GM23338 (cell line): ENCODE data around the gene MRPL1. TPM values are rescaled to one million over a fixed set of nuclear protein-coding genes. Genes with fewer than 3 reads are reported as not detected.

ENCODE experiments used
- ATAC-seq: fragments of 200-7000 bp; cut with Tn5 transposase; 3 replicates; pipeline ENCODE4 v1.9.1; 2020
- DNase-seq: peaks from one replicate; pipeline ENCODE4 v3.0.0-alpha.2; 2015; ENCODE audit warnings: low spot score
- H2AFZ ChIP-seq: fragments of 200-600 bp; sonication (generic); 2 replicates; pipeline ENCODE4 v1.8.0; 2016; ENCODE audit warnings: antibody characterized with exemption, mild to moderate bottlenecking, moderate library complexity
- H3F3A ChIP-seq: fragments of 200-600 bp; sonication (generic); replicated peaks from 2 replicates; pipeline ENCODE4 v1.8.0; 2017; ENCODE audit warnings: antibody characterized with exemption, mixed run types, low read depth
- H3K27ac ChIP-seq: fragments of 200-600 bp; sonication (generic); 2 replicates; pipeline ENCODE4 v1.6.1; 2016; ENCODE audit warnings: low read depth
- H3K27me3 ChIP-seq: fragments of 200-600 bp; sonication (generic); 2 replicates; pipeline ENCODE4 v1.8.0; 2016; ENCODE audit warnings: mild to moderate bottlenecking, mixed run types, moderate library complexity; ENCODE audit not compliant: insufficient read depth
- H3K36me3 ChIP-seq: fragments of 200-600 bp; sonication (generic); 2 replicates; pipeline ENCODE4 v1.8.0; 2016; ENCODE audit warnings: mild to moderate bottlenecking; ENCODE audit not compliant: insufficient read depth
- H3K4me1 ChIP-seq: fragments of 200-600 bp; sonication (generic); 2 replicates; pipeline ENCODE4 v1.8.0; 2016; ENCODE audit warnings: mild to moderate bottlenecking, moderate library complexity; ENCODE audit not compliant: insufficient read depth
- H3K4me2 ChIP-seq: fragments of 200-600 bp; sonication (generic); 2 replicates; pipeline ENCODE4 v1.7.1; 2017; ENCODE audit warnings: mixed run types
- H3K4me3 ChIP-seq: fragments of 200-600 bp; sonication (generic); 2 replicates; pipeline ENCODE4 v1.6.1; 2016; ENCODE audit warnings: mixed run types
- H3K79me2 ChIP-seq: fragments of 200-600 bp; sonication (generic); replicated peaks from 2 replicates; pipeline ENCODE4 v1.8.0; 2017; ENCODE audit warnings: mild to moderate bottlenecking; ENCODE audit not compliant: insufficient read depth
- H3K9me2 ChIP-seq: fragments of 200-600 bp; sonication (generic); 2 replicates; pipeline ENCODE4 v1.8.0; 2017; ENCODE audit not compliant: insufficient read depth
- H4K20me1 ChIP-seq: fragments of 200-600 bp; sonication (generic); replicated peaks from 2 replicates; pipeline ENCODE4 v1.8.0; 2017; ENCODE audit warnings: mild to moderate bottlenecking; ENCODE audit not compliant: insufficient read depth
- H3K27ac Mint-ChIP-seq: 2 replicates; pipeline ENCODE4 v1.8.0; 2020; ENCODE audit warnings: inconsistent platforms, mild to moderate bottlenecking, moderate library complexity, mixed read lengths
- H3K27me3 Mint-ChIP-seq: 3 replicates; pipeline ENCODE4 v1.8.0; 2022; ENCODE audit warnings: low read depth, mild to moderate bottlenecking, moderate library complexity, mixed read lengths, inconsistent platforms; ENCODE audit not compliant: insufficient read depth, poor library complexity
- H3K36me3 Mint-ChIP-seq: 3 replicates; pipeline ENCODE4 v1.8.0; 2021; ENCODE audit warnings: low read depth, mild to moderate bottlenecking, inconsistent platforms, moderate library complexity, mixed read lengths
- H3K4me1 Mint-ChIP-seq: 3 replicates; pipeline ENCODE4 v1.8.0; 2020; ENCODE audit warnings: mild to moderate bottlenecking, inconsistent platforms, mixed read lengths
- H3K4me3 Mint-ChIP-seq: 3 replicates; pipeline ENCODE4 v1.8.0; 2021; ENCODE audit warnings: moderate library complexity, mild to moderate bottlenecking, inconsistent platforms, mixed read lengths
- H3K9me3 Mint-ChIP-seq: 3 replicates; pipeline ENCODE4 v1.8.0; 2020; ENCODE audit warnings: moderate library complexity, mild to moderate bottlenecking, inconsistent platforms, mixed read lengths
- CREB1 ChIP-seq: fragments of 250-450 bp; sonication (Bioruptor Pico); IDR thresholded peaks from 2 replicates; pipeline ENCODE4 v1.5.0; 2020; ENCODE audit warnings: low read depth, mild to moderate bottlenecking, moderate library complexity
- CTCF ChIP-seq, 2 experiments: fragments of 200-600 bp in 1 of 2; sonication (generic) in 1 of 2; conservative IDR thresholded peaks; 2 replicates each; pipeline versions ENCODE4 v1.5.1 to v1.6.1; 2016 to 2017; ENCODE audit warnings: antibody characterized with exemption in 2 of 2, low read depth in 2 of 2, mild to moderate bottlenecking in 2 of 2, moderate library complexity in 1 of 2
- ETS1 ChIP-seq: IDR thresholded peaks from 2 replicates; pipeline ENCODE4 v1.6.1; 2016; ENCODE audit warnings: antibody characterized with exemption
- EZH2 ChIP-seq: fragments of 200-600 bp; sonication (generic); IDR thresholded peaks from one replicate; pipeline ENCODE4 v1.8.0; 2017; ENCODE audit warnings: antibody characterized with exemption, mild to moderate bottlenecking, low read depth; ENCODE audit not compliant: unreplicated experiment
- JUNB ChIP-seq: IDR thresholded peaks from one replicate; pipeline ENCODE4 v1.6.1; 2016; ENCODE audit warnings: antibody characterized with exemption; ENCODE audit not compliant: unreplicated experiment
- NANOG ChIP-seq: IDR thresholded peaks from 2 replicates; pipeline ENCODE4 v1.6.1; 2016; ENCODE audit warnings: antibody characterized with exemption, borderline replicate concordance
- POLR2AphosphoS5 ChIP-seq: IDR thresholded peaks from 2 replicates; pipeline ENCODE4 v1.6.1; 2016; ENCODE audit warnings: antibody characterized with exemption, low read depth
- REST ChIP-seq: IDR thresholded peaks from one replicate; pipeline ENCODE4 v1.6.1; 2018; ENCODE audit warnings: antibody characterized with exemption; ENCODE audit not compliant: unreplicated experiment
- STAT1 ChIP-seq: IDR thresholded peaks from one replicate; pipeline ENCODE4 v1.6.1; 2016; ENCODE audit warnings: antibody characterized with exemption; ENCODE audit not compliant: unreplicated experiment
- ZNF331 ChIP-seq: fragments of 250-450 bp; sonication (Bioruptor Pico); IDR thresholded peaks from 2 replicates; pipeline ENCODE4 v1.5.0; 2020; ENCODE audit warnings: low read depth, mild to moderate bottlenecking, moderate library complexity
- ZNF462 ChIP-seq: fragments of 250-450 bp; sonication (Bioruptor Pico); IDR thresholded peaks from 2 replicates; pipeline ENCODE4 v1.5.0; 2020; ENCODE audit warnings: mild to moderate bottlenecking, moderate library complexity
- polyA plus RNA-seq: library from polyadenylated mRNA; unstranded; fragments of >200 nt; fragmentation: Nextera tagmentation; extraction: Ambion mirVana; gene quantifications from 2 replicates; pipeline ENCODE4 v1.2.1, GENCODE V29; 2016
- total RNA-seq: library from RNA; depleted of rRNA; stranded (reverse); fragments of >200 nt; shearing (Covaris generic); gene quantifications from 2 replicates; pipeline ENCODE4 v1.2.3, GENCODE V29; 2014

The MRPL1 gene
- total and polyA plus RNA-seq, 2 experiments from 2014 or later, result 29.2 to 46.5 TPM

- TF ChIP-seq ZNF462 (CRISPR knock-in tag) (no peak), REST (no peak)
Measured at GRCh38 chr4:77950203-77950602, 87.6 kb downstream of the MRPL1 start (continued).

- H3K9me2 ChIP-seq, result no peaks in the 10 kb centered on the region
- Mint-ChIP-seq H3K36me3 (peaks cover 3% of the 10 kb centered on the region; the same call in 2 of the 3 replicates), H3K9me3 (no peaks in the 10 kb centered on the region), H3K27ac (no peak overlapping the region), H3K27me3 (no peaks in the 10 kb centered on the region), H3K4me3 (no peak overlapping the region), H3K4me1 (no peaks in the 10 kb centered on the region)
- ATAC-seq, result no peak
- H3K79me2 ChIP-seq, result no peaks in the 10 kb centered on the region
- H3K27ac ChIP-seq, result no peak overlapping the region
- H3K27me3 ChIP-seq, result no peaks in the 10 kb centered on the region
- no peak overlapping the region for H3K4me2 ChIP-seq
- no peaks in the 10 kb centered on the region for H3K4me1 ChIP-seq
- no peaks in the 10 kb centered on the region for H4K20me1 ChIP-seq
- no peaks in the 10 kb centered on the region for H3F3A ChIP-seq
- DNase-seq, result no peak
- no peak overlapping the region for H2AFZ ChIP-seq
- H3K36me3 ChIP-seq, result no peaks in the 10 kb centered on the region; the same call in 1 of the 2 replicates
- no peak overlapping the region for H3K4me3 ChIP-seq
- no peak for TF ChIP-seq EZH2
- no peak for TF ChIP-seq JUNB
- no peak for TF ChIP-seq ZNF331 (CRISPR knock-in tag)
- no peak for TF ChIP-seq NANOG
- TF ChIP-seq STAT1, result no peak
- no peak for TF ChIP-seq CREB1 (CRISPR knock-in tag)
- TF ChIP-seq ETS1, result no peak
- TF ChIP-seq CTCF (conservative IDR thresholded peaks at IDR 0.05; ENCODE audit: low read depth in 2 of 2), result no peak
- TF ChIP-seq POLR2AphosphoS5, result no peak
Measured at GRCh38 chr4:77952457-77952856, 89.8 kb downstream of the MRPL1 start.
